Body of pancreas (tissue), 4 donors: Measurements from ENCODE around the gene DGKD. TPM values are rescaled to one million over a fixed set of nuclear protein-coding genes. Genes with fewer than 3 reads are reported as not detected.

ENCODE experiments used
- ATAC-seq: fragments of 150-250 bp; one replicate; pipeline ENCODE4 v1.9.1; 2016
- DNase-seq, 4 donors: peaks; one replicate each; pipeline ENCODE4 v3.0.0-alpha.2; 2019
- H3K27ac ChIP-seq, 4 donors: fragments of 200-600 bp; sonication (generic); 1 replicate in 3 of 4; 2 replicates in 1 of 4; pipeline versions ENCODE4 v1.5.1 to v1.6.1; 2016 to 2019; ENCODE audit warnings: mild to moderate bottlenecking in 1 of 4, mixed read lengths in 1 of 4, moderate library complexity in 1 of 4
- H3K27me3 ChIP-seq, 2 donors: fragments of 200-600 bp; sonication (generic); one replicate each; pipeline ENCODE4 v1.6.0; 2016; ENCODE audit warnings: mild to moderate bottlenecking in 1 of 2
- H3K36me3 ChIP-seq, 2 donors: fragments of 200-600 bp; sonication (generic); replicated peaks in 1 of 2; 2 replicates each; pipeline ENCODE4 v1.5.1; 2016; ENCODE audit warnings: low read depth in 2 of 2; ENCODE audit not compliant: insufficient read depth in 1 of 2
- H3K4me1 ChIP-seq: fragments of 200-600 bp; sonication (generic); one replicate; pipeline ENCODE4 v1.6.0; 2016
- H3K4me3 ChIP-seq, 2 donors: fragments of 200-600 bp; sonication (generic); 1 replicate in 1 of 2; 2 replicates in 1 of 2; pipeline ENCODE4 v1.5.1; 2016 to 2019
- H3K9me3 ChIP-seq, 3 donors: fragments of 200-600 bp; sonication (generic); 1 replicate in 2 of 3; 2 replicates in 1 of 3; pipeline ENCODE4 v1.5.1; 2016
- POLR2A ChIP-seq, 3 donors: fragments of 450-650 bp; IDR thresholded peaks; one replicate each; pipeline ENCODE4 v1.6.1; 2016; ENCODE audit warnings: antibody characterized with exemption in 3 of 3, mild to moderate bottlenecking in 2 of 3
- WGBS, 2 donors: methylation state at CpG; one replicate each; pipeline ENCODE4 v1.1.5; 2017; 5-methylcytosine and 5-hydroxymethylcytosine counted together
- intact Hi-C: fragments of 100-400 bp; cut with DNase I; formaldehyde crosslinking; loops from one replicate; pipeline ENCODE4 v1.15.1; 2023
- total RNA-seq, 2 donors: library from RNA; depleted of rRNA; stranded (reverse); fragments of >200 nt; gene quantifications; one replicate each; pipeline ENCODE4 v1.1.0, GENCODE V29; 2016
- TF ChIP-seq, protein P1 (sequence below), 7 experiments: fragments of 450-650 bp in 4 of 7; fragments of 200-600 bp in 3 of 7; sonication (generic) in 3 of 7; IDR thresholded peaks; one replicate each; pipeline ENCODE4 v1.5.1; 2016 to 2019; ENCODE audit warnings: antibody characterized with exemption in 7 of 7

Gene DGKD
- total RNA-seq, 2 donors from 2014 or later = 9.1 to 30.3 TPM

DNA sequence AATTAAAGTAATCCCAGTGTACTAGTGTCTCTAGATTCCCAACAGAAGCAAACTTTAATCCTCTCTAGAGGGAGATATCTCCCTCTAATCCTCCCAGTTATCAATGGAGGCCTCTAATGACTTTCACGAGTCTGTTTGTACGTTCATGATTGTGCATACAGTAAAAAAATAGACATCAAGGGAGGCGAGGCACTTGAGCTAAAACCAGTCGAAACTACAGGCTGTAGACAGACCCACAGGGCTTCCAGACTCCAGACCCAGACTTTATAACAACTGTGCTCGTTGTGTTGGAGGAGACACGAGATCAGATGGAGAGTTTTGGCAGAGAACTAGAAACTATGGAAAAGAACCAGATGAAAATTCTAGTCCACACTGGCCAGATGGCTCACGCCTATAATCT, 7.0 kb downstream of the DGKD start:
- intact Hi-C loops = no loop called here
- no peak overlapping the region for H3K4me3 ChIP-seq
- 76 to 77% methylated on average over 7 of the region's 7 CpGs for WGBS, 2 donors
- peaks cover 2% of the 10 kb centered on the region for H3K4me1 ChIP-seq
- no peak overlapping the region for H3K27ac ChIP-seq
- no peaks in the 10 kb centered on the region for H3K27me3 ChIP-seq
- ATAC-seq (no peak), DNase-seq (no peak)
- TF ChIP-seq, protein P1, sequence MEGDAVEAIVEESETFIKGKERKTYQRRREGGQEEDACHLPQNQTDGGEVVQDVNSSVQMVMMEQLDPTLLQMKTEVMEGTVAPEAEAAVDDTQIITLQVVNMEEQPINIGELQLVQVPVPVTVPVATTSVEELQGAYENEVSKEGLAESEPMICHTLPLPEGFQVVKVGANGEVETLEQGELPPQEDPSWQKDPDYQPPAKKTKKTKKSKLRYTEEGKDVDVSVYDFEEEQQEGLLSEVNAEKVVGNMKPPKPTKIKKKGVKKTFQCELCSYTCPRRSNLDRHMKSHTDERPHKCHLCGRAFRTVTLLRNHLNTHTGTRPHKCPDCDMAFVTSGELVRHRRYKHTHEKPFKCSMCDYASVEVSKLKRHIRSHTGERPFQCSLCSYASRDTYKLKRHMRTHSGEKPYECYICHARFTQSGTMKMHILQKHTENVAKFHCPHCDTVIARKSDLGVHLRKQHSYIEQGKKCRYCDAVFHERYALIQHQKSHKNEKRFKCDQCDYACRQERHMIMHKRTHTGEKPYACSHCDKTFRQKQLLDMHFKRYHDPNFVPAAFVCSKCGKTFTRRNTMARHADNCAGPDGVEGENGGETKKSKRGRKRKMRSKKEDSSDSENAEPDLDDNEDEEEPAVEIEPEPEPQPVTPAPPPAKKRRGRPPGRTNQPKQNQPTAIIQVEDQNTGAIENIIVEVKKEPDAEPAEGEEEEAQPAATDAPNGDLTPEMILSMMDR (IDR thresholded peaks at IDR 0.05) = no peak
- no peak for TF ChIP-seq POLR2A (IDR thresholded peaks at IDR 0.05)
- no peaks in the 10 kb centered on the region for H3K36me3 ChIP-seq
- H3K9me3 ChIP-seq = no peaks in the 10 kb centered on the region

DNA sequence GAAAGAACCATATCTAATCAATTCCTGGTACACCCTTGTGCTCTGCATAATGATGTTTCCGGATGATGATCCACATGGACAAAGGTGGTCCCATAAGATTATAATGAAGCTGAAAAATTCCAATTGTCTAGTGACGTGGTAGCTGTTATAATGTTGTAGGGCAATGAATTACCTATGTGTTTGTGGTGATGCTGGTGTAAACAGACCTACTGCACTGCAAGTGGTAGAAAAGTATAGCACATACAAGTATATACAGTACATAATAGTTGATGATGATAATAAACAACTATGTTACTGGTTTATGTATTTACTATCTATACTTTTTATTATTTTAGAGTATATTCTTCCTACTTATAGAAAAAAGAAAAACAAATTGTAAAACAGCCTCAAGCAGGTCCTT, 8.4 kb downstream of the DGKD start:
- no peaks in the 10 kb centered on the region for H3K9me3 ChIP-seq
- H3K4me3 ChIP-seq = no peak overlapping the region
- no peak for ATAC-seq
- DNase-seq = no peak
- no peaks in the 10 kb centered on the region for H3K27me3 ChIP-seq
- no peaks in the 10 kb centered on the region for H3K36me3 ChIP-seq
- WGBS, 2 donors = 58 to 61% methylated on average over 2 of the region's 2 CpGs
- H3K27ac ChIP-seq = no peak overlapping the region
- TF ChIP-seq, protein P1 (IDR thresholded peaks at IDR 0.05) = no peak
- TF ChIP-seq POLR2A (IDR thresholded peaks at IDR 0.05) = no peak
- intact Hi-C loops = no loop called here
- no peaks in the 10 kb centered on the region for H3K4me1 ChIP-seq

DNA sequence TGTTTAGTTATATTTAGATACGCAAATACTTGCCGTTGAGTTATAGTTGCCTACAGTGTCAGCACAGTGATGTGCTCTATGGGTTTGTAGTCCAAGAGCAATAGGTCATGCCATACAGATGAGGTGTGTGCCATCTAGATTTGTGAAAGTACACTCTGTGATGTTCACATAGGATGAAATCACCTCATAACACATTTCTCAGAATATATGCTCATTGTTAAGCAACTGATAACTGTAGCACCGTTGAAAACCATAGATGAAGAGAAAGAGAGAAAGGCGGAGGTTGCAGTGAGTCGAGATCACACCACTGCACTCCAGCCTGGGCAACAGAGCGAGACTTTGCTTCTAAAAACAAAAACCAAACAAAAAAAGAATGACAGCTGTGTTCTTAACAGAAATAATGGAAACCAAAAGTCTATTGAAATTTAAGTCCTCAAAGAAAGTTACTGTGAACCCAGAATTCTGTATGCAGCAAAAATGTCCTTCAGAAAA, 9.5 kb downstream of the DGKD start:
- Histone ChIP-seq H3K4me1 (no peaks in the 10 kb centered on the region), H3K27me3 (no peaks in the 10 kb centered on the region), H3K4me3 (no peak overlapping the region), H3K27ac (no peak overlapping the region), H3K9me3 (no peaks in the 10 kb centered on the region), H3K36me3 (no peaks in the 10 kb centered on the region)
- DNase-seq (no peak), ATAC-seq (no peak)
- intact Hi-C loops = no loop called here
- WGBS, 2 donors = 90 to 96% methylated on average over 6 of the region's 6 CpGs
- TF ChIP-seq, protein P1 (IDR thresholded peaks at IDR 0.05) = no peak
- no peak for TF ChIP-seq POLR2A (IDR thresholded peaks at IDR 0.05)

DNA sequence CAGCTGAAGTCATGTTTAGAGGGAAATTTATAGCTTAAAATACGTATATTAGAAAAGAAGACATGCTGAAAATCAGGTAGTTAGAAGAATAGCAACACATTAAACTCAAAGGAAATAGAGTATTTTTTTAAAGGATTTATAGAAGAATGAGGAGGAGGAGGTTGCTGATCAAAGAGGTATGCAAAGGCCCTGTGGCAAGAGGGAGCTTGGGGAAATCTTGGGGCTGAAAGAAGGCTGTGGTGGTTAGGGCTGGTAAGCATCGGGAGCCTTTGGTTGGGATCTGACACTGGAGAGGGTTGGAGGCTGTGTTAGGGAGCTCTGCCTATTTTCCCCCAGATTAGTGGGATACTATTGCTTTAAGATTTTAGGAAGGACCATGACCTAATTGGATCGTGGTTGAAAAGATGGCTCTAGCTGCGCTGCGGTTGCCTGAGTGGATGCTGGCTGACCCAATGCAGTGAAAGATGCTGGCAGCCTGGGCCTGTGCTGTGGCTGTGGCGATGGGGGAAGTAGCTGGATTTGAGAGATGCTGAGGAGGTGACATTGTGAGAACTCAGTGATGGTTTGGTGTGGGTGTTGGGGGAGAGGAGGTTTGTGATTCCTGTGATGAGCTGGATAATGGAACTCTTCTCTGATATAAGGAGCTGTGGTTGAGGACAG, 11.7 kb downstream of the DGKD start:
- H3K4me1 ChIP-seq = no peaks in the 10 kb centered on the region
- H3K36me3 ChIP-seq = no peaks in the 10 kb centered on the region
- no peaks in the 10 kb centered on the region for H3K27me3 ChIP-seq
- TF ChIP-seq, protein P1 (IDR thresholded peaks at IDR 0.05) = no peak
- TF ChIP-seq POLR2A (IDR thresholded peaks at IDR 0.05) = no peak
- DNase-seq = no peak
- H3K27ac ChIP-seq = no peak overlapping the region
- H3K4me3 ChIP-seq = no peak overlapping the region
- intact Hi-C loops = no loop called here
- ATAC-seq = no peak
- no peaks in the 10 kb centered on the region for H3K9me3 ChIP-seq
- 80 to 94% methylated on average over 6 of the region's 6 CpGs for WGBS, 2 donors

DNA sequence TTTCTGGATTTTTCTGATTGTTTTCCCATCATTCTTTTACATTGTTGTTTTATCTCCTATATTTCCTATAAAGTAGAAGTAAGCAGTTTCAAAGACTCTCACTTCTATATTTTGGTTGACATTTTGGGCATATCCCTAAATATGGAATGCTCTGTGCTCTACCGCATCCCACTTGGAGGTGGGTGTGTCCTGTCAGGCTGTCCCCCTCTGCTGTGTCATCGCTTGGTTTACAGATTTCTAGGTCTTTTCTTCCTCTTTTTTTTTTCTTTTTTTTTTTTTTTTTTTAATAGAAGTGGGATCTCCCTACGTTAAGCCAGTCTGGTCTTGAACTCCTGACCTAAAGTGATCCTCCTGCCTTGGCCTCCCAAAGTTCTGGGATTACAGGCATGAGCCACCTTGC, 13.3 kb downstream of the DGKD start:
- WGBS, 2 donors = 84 to 99% methylated on average over 3 of the region's 3 CpGs
- H3K36me3 ChIP-seq = no peaks in the 10 kb centered on the region
- DNase-seq (no peak), ATAC-seq (no peak)
- H3K4me1 ChIP-seq = no peaks in the 10 kb centered on the region
- H3K4me3 ChIP-seq = no peak overlapping the region
- no peaks in the 10 kb centered on the region for H3K27me3 ChIP-seq
- no peaks in the 10 kb centered on the region for H3K9me3 ChIP-seq
- H3K27ac ChIP-seq = no peak overlapping the region
- TF ChIP-seq POLR2A (IDR thresholded peaks at IDR 0.05) = no peak
- TF ChIP-seq, protein P1 (IDR thresholded peaks at IDR 0.05) = no peak
- intact Hi-C loops = no loop called here
